ENCODE results near the gene OPCML. TPM values are rescaled to one million over a fixed set of nuclear protein-coding genes. Genes with fewer than 3 reads are reported as not detected.

OPCML gene
- total and polyA plus RNA-seq, 2 of the 13 experiments (the other 11 are each of a cell fraction or from before 2014, with no cell fraction given) = not detected

DNA sequence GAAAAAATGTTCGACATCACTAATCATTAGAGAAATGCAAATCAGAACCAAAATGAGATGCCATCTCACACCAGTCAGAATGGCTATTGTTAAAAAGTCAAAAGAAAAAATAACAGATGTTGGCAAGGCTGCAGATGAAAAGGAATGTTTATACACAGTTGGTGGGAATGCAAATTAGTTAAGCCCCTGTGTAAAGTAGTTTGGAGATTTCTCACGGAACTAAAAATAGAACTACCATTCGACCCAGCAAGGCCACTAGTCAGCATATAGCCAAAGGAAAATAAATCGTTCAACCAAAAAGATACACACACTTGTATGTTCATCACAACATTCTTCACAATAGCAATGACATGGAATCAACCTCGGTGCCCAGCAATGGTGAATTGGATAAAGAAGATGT lies 503.2 kb downstream of the OPCML start (continued):
- TF ChIP-seq, protein P1, sequence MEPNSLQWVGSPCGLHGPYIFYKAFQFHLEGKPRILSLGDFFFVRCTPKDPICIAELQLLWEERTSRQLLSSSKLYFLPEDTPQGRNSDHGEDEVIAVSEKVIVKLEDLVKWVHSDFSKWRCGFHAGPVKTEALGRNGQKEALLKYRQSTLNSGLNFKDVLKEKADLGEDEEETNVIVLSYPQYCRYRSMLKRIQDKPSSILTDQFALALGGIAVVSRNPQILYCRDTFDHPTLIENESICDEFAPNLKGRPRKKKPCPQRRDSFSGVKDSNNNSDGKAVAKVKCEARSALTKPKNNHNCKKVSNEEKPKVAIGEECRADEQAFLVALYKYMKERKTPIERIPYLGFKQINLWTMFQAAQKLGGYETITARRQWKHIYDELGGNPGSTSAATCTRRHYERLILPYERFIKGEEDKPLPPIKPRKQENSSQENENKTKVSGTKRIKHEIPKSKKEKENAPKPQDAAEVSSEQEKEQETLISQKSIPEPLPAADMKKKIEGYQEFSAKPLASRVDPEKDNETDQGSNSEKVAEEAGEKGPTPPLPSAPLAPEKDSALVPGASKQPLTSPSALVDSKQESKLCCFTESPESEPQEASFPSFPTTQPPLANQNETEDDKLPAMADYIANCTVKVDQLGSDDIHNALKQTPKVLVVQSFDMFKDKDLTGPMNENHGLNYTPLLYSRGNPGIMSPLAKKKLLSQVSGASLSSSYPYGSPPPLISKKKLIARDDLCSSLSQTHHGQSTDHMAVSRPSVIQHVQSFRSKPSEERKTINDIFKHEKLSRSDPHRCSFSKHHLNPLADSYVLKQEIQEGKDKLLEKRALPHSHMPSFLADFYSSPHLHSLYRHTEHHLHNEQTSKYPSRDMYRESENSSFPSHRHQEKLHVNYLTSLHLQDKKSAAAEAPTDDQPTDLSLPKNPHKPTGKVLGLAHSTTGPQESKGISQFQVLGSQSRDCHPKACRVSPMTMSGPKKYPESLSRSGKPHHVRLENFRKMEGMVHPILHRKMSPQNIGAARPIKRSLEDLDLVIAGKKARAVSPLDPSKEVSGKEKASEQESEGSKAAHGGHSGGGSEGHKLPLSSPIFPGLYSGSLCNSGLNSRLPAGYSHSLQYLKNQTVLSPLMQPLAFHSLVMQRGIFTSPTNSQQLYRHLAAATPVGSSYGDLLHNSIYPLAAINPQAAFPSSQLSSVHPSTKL (CRISPR knock-in tag; IDR thresholded peaks at IDR 0.05) = no peak
- no peak for TF ChIP-seq FLYWCH1 (CRISPR knock-in tag; IDR thresholded peaks at IDR 0.05)
- no peak for TF ChIP-seq ZEB1 (IDR thresholded peaks at IDR 0.05; ENCODE audit: insufficient replicate concordance, low read depth)

DNA sequence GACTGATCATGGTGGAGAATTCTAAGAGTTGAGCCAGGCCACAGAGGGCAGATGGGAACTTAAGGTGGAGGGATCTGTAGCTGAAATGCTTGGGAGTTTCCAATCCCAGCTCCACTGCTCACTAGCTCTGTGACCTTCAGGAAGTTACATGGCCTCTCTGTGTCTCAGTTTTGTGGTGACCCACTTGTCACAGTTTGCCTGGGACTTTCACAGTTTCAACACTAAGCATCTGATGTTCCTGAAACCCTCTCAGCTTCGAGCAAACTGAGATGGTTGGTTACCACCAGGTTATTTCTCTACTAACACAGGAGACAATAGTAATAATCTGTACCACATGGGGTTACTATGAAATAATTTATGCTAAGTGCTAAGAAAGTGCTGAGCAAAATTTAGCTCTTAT lies 505.3 kb downstream of the OPCML start:
- intact Hi-C loops (cut with micrococcal nuclease; ENCODE audit: unreplicated experiment) (no loop called here), in situ Hi-C loops (cut with HindIII; ENCODE audit: extremely low pct_ligation_motif_present, low pct_unique_long_range_greater_than_20kb) (no loop called here)
- Histone ChIP-seq H2AFZ (ENCODE audit: low read length) (no peak overlapping the region), H3K9ac (ENCODE audit: insufficient read depth, low read depth, low read length) (no peak overlapping the region), H4K20me1 (ENCODE audit: insufficient read depth, low read length) (no peaks in the 10 kb centered on the region), H3K79me2 (ENCODE audit: insufficient read depth, low read length) (no peaks in the 10 kb centered on the region), H3K9me3 (ENCODE audit: low read length) (peaks cover 4% of the 10 kb centered on the region; the same call in 1 of the 2 replicates), H3K36me3 (replicated peaks in 1 of 2; ENCODE audit: control insufficient read depth in 1 of 2, insufficient read depth in 2 of 2, low read length in 2 of 2) (no peaks in the 10 kb centered on the region), H3K27ac (ENCODE audit: extremely low read length, insufficient read depth, low read length) (no peak overlapping the region), H3K4me1 (ENCODE audit: insufficient read depth, low read length) (no peaks in the 10 kb centered on the region), H3K4me2 (ENCODE audit: low read depth, low read length) (no peak overlapping the region), H3K4me3 (replicated peaks in 1 of 3; ENCODE audit: insufficient read depth in 1 of 3, low read depth in 2 of 3, low read length in 3 of 3) (no peak overlapping the region), H3K27me3 (ENCODE audit: control insufficient read depth in 1 of 2, insufficient read depth in 2 of 2, low read length in 2 of 2) (peaks cover 0 to 3% of the 10 kb centered on the region in 2 experiments; a peak in 1 of 5 replicates)
- CTCF ChIA-PET (ENCODE audit: low intra/inter-chr PET ratio, low total read pairs) = no interaction called here
- no peak for TF ChIP-seq FOSL2 (CRISPR knock-in tag; IDR thresholded peaks at IDR 0.05)
- TF ChIP-seq ZNF124 (CRISPR knock-in tag; IDR thresholded peaks at IDR 0.05) = no peak
- no peak for TF ChIP-seq POLR2G (IDR thresholded peaks at IDR 0.05; ENCODE audit: low read depth, low read length)
- no peak for TF ChIP-seq ZIK1 (CRISPR knock-in tag; IDR thresholded peaks at IDR 0.05; ENCODE audit: borderline replicate concordance, low read depth)
- POLR2A ChIA-PET = no interaction called here
- 0% methylated on average over 1 of the region's 1 CpG for WGBS (ENCODE audit: low lambda C conversion rate)
- no peak for DNase-seq (ENCODE audit: low spot score)
- no peak for FAIRE-seq
- no peak for ATAC-seq
- BruUV-seq (replicated peaks) = no TSS peak

Measured in HepG2 (cell line).